HepG2 (cell line): ENCODE data around the gene ZNF524. TPM values are rescaled to one million over a fixed set of nuclear protein-coding genes. Genes with fewer than 3 reads are reported as not detected.

Experiments
- BRCA1 ChIP-seq: sonication (generic); formaldehyde crosslinking; IDR thresholded peaks from 2 replicates; pipeline ENCODE4 v1.4.0; 2020; ENCODE audit warnings: missing genetic modification reagents
- HES4 ChIP-seq: sonication (generic); formaldehyde crosslinking; IDR thresholded peaks from 2 replicates; pipeline ENCODE4 v1.9.0; 2021; ENCODE audit warnings: mild to moderate bottlenecking, missing genetic modification reagents, borderline replicate concordance
- HOXA5 ChIP-seq: sonication (generic); formaldehyde crosslinking; IDR thresholded peaks from 2 replicates; pipeline ENCODE4 v1.4.0; 2020; ENCODE audit warnings: missing genetic modification reagents
- HOXD1 ChIP-seq: sonication (generic); formaldehyde crosslinking; IDR thresholded peaks from 2 replicates; pipeline ENCODE4 v1.5.0; 2020; ENCODE audit warnings: missing genetic modification reagents
- JARID2 ChIP-seq: sonication (generic); formaldehyde crosslinking; IDR thresholded peaks from 2 replicates; pipeline ENCODE4 v1.8.1; 2023; ENCODE audit warnings: missing genetic modification reagents, inconsistent platforms; ENCODE audit not compliant: insufficient replicate concordance
- MXD1 ChIP-seq: sonication (generic); formaldehyde crosslinking; IDR thresholded peaks from 2 replicates; pipeline ENCODE4 v1.4.0; 2020; ENCODE audit warnings: mild to moderate bottlenecking, missing genetic modification reagents
- NR2F1 ChIP-seq, 2 experiments: fragments of 450-650 bp in 1 of 2; formaldehyde crosslinking in 1 of 2; IDR thresholded peaks; 2 replicates each; pipeline versions ENCODE4 v1.5.0 to v1.6.1; 2016 to 2020; ENCODE audit warnings: mild to moderate bottlenecking in 1 of 2, missing compliant biosample characterization in 1 of 2, missing genetic modification reagents in 1 of 2, moderate library complexity in 1 of 2
- PRDM15 ChIP-seq: sonication (generic); formaldehyde crosslinking; IDR thresholded peaks from 2 replicates; pipeline ENCODE4 v1.4.0; 2020; ENCODE audit warnings: missing genetic modification reagents
- SIN3A ChIP-seq: IDR thresholded peaks from 2 replicates; pipeline ENCODE4 v1.6.1; 2011; ENCODE audit warnings: low read depth, mild to moderate bottlenecking, control low read depth, low read length, borderline replicate concordance
- SMARCE1 ChIP-seq: fragments of 450-650 bp; IDR thresholded peaks from 2 replicates; pipeline ENCODE4 v1.6.1; 2017; ENCODE audit warnings: borderline replicate concordance
- TBX2 ChIP-seq: sonication (generic); formaldehyde crosslinking; IDR thresholded peaks from 2 replicates; pipeline ENCODE4 v1.5.0; 2020; ENCODE audit warnings: missing genetic modification reagents, mild to moderate bottlenecking, borderline replicate concordance
- TCF12 ChIP-seq, 2 experiments: fragments of 450-650 bp in 1 of 2; sonication (generic) in 1 of 2; formaldehyde crosslinking in 1 of 2; IDR thresholded peaks; 2 replicates each; pipeline versions ENCODE4 v1.6.1 to v1.8.0; 2017 to 2022; ENCODE audit warnings: antibody characterized with exemption in 1 of 2, mild to moderate bottlenecking in 1 of 2, missing genetic modification reagents in 1 of 2, moderate library complexity in 1 of 2
- ZMYM3 ChIP-seq: sonication (generic); formaldehyde crosslinking; IDR thresholded peaks from 2 replicates; pipeline ENCODE4 v1.5.1; 2020; ENCODE audit warnings: mild to moderate bottlenecking, missing genetic modification reagents
- ZNF652 ChIP-seq: IDR thresholded peaks from 2 replicates; pipeline ENCODE4 v1.6.1; 2016; ENCODE audit warnings: low read depth, borderline replicate concordance
- polyA plus RNA-seq, 8 experiments: library from polyadenylated mRNA; depleted of rRNA in 3 of 8; stranded (reverse) in 7 of 8; unstranded in 1 of 8; fragments of >200 nt; fragmentation: Illumina TruSeq in 4 of 8; extraction: Trizol in 4 of 8; gene quantifications; 2 replicates each; pipeline versions ENCODE4 v1.2.1 to v1.2.3, GENCODE V29; 2011 to 2016; ENCODE audit warnings: low read depth in 4 of 8, missing spikeins in 1 of 8, mixed read lengths in 1 of 8; ENCODE audit not compliant: insufficient read depth in 1 of 8
- total RNA-seq, 5 experiments: library from RNA; depleted of rRNA; stranded (reverse); fragments of >200 nt; fragmentation: Illumina TruSeq; extraction: Trizol; gene quantifications; 2 replicates each; pipeline ENCODE4 v1.2.3, GENCODE V29; 2016; ENCODE audit warnings: low read depth in 1 of 5
- TF ChIP-seq, protein P1 (sequence below): sonication (generic); formaldehyde crosslinking; IDR thresholded peaks from 2 replicates; pipeline ENCODE4 v1.4.0; 2020; ENCODE audit warnings: missing genetic modification reagents, borderline replicate concordance
- TF ChIP-seq, protein P2 (sequence below): sonication (generic); formaldehyde crosslinking; IDR thresholded peaks from 2 replicates; pipeline ENCODE4 v1.8.0; 2022; ENCODE audit warnings: missing genetic modification reagents, mild to moderate bottlenecking, moderate library complexity, borderline replicate concordance

ZNF524 gene
- total and polyA plus RNA-seq, 2 of the 13 experiments (the other 11 are each of a cell fraction or from before 2014, with no cell fraction given), result 3.2 to 4.6 TPM

- TF ChIP-seq TCF12 (IDR thresholded peaks at IDR 0.05) (no peak), TCF12 (CRISPR knock-in tag; IDR thresholded peaks at IDR 0.05) (0 out of 2 replicates have a peak, but pooled peaks have one; percentile 37), SIN3A (peak; percentile 90), HES4 (CRISPR knock-in tag) (no peak; the same call in 1 of the 2 replicates), PRDM15 (CRISPR knock-in tag) (no peak), MXD1 (CRISPR knock-in tag) (no peak; the same call in 1 of the 2 replicates), ZNF652 (CRISPR knock-in tag) (no peak), BRCA1 (no peak), HOXD1 (CRISPR knock-in tag) (no peak), ZMYM3 (CRISPR knock-in tag) (peak; percentile 86), JARID2 (CRISPR knock-in tag) (no peak), SMARCE1 (no peak), NR2F1 (CRISPR knock-in tag; IDR thresholded peaks at IDR 0.05) (no peak), TBX2 (CRISPR knock-in tag) (peak; percentile 40; the same call in 1 of the 2 replicates), HOXA5 (CRISPR knock-in tag) (peak; percentile 52; the same call in 1 of the 2 replicates)
- TF ChIP-seq, protein P1, sequence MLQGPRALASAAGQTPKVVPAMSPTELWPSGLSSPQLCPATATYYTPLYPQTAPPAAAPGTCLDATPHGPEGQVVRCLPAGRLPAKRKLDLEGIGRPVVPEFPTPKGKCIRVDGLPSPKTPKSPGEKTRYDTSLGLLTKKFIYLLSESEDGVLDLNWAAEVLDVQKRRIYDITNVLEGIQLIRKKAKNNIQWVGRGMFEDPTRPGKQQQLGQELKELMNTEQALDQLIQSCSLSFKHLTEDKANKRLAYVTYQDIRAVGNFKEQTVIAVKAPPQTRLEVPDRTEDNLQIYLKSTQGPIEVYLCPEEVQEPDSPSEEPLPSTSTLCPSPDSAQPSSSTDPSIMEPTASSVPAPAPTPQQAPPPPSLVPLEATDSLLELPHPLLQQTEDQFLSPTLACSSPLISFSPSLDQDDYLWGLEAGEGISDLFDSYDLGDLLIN (CRISPR knock-in tag), result no peak
- TF ChIP-seq, protein P2, sequence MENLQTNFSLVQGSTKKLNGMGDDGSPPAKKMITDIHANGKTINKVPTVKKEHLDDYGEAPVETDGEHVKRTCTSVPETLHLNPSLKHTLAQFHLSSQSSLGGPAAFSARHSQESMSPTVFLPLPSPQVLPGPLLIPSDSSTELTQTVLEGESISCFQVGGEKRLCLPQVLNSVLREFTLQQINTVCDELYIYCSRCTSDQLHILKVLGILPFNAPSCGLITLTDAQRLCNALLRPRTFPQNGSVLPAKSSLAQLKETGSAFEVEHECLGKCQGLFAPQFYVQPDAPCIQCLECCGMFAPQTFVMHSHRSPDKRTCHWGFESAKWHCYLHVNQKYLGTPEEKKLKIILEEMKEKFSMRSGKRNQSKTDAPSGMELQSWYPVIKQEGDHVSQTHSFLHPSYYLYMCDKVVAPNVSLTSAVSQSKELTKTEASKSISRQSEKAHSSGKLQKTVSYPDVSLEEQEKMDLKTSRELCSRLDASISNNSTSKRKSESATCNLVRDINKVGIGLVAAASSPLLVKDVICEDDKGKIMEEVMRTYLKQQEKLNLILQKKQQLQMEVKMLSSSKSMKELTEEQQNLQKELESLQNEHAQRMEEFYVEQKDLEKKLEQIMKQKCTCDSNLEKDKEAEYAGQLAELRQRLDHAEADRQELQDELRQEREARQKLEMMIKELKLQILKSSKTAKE (CRISPR knock-in tag), result no peak
Observed at GRCh38 chr19:55643003-55643886, 43.2 kb downstream of the ZNF524 start, which contains the start of gene ZNF581 (continued).
